Measurements from ENCODE around the gene DCHS1.

DNA sequence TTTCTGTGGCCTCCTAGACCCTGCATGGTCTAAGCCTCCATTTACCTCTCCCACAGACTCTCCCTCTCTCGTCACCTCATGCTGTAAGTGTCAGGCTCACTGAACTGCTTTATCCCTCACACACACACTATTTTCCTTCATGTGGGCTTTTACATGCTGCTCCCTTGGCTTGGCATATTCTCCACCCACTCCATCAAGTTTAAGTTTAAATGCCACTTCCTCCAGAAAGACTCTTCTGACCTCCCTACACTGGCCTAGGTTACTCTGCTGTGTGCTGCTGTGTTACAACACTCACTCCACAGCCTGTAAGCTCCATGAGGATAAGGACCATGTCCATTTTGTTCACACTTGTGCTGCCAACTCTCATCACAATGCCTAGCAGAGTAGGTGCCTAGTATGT is 2.5 kb downstream of the DCHS1 start:
- TF ChIP-seq EP300 (IDR thresholded peaks at IDR 0.05; ENCODE audit: low read depth in 2 of 2, low read length in 2 of 2) (no peak), EP300 (CRISPR knock-in tag; IDR thresholded peaks at IDR 0.05; ENCODE audit: borderline replicate concordance) (no peak), NFRKB (IDR thresholded peaks at IDR 0.05) (no peak), HCFC1 (IDR thresholded peaks at IDR 0.05; ENCODE audit: low read depth, low read length) (no peak)
